Astrocyte of the spinal cord (primary cell): ENCODE results near the gene CNIH1.
"Not testable (repeated sequence)": the region's sequence is repeated elsewhere in the genome, so short reads cannot be mapped to it uniquely, and the experiment has no call there.

Source experiments
- DNase-seq: peaks from one replicate; pipeline ENCODE4 v3.0.0; 2011; ENCODE audit warnings: low read depth, low spot score
- H3K4me3 ChIP-seq: 2 replicates; pipeline ENCODE4 v1.5.1; 2011; ENCODE audit warnings: low read depth, mild to moderate bottlenecking, low read length, moderate library complexity
- in situ Hi-C: cut with HindIII; loops from 2 replicates; pipeline ENCODE4 v1.10.0; 2017; ENCODE audit warnings: low sequenced_read_pairs
- TF ChIP-seq, protein P1 (sequence below): IDR thresholded peaks from 2 replicates; pipeline ENCODE4 v1.5.1; 2012; ENCODE audit warnings: low read depth, mild to moderate bottlenecking, low read length, inconsistent platforms

Gene CNIH1

GRCh38 chr14:54420478-54421142 is 20.6 kb downstream of the CNIH1 start:
- no peak overlapping the region for H3K4me3 ChIP-seq
- TF ChIP-seq, protein P1, sequence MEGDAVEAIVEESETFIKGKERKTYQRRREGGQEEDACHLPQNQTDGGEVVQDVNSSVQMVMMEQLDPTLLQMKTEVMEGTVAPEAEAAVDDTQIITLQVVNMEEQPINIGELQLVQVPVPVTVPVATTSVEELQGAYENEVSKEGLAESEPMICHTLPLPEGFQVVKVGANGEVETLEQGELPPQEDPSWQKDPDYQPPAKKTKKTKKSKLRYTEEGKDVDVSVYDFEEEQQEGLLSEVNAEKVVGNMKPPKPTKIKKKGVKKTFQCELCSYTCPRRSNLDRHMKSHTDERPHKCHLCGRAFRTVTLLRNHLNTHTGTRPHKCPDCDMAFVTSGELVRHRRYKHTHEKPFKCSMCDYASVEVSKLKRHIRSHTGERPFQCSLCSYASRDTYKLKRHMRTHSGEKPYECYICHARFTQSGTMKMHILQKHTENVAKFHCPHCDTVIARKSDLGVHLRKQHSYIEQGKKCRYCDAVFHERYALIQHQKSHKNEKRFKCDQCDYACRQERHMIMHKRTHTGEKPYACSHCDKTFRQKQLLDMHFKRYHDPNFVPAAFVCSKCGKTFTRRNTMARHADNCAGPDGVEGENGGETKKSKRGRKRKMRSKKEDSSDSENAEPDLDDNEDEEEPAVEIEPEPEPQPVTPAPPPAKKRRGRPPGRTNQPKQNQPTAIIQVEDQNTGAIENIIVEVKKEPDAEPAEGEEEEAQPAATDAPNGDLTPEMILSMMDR = peak; percentile 75
- DNase-seq = peak; percentile 64
- in situ Hi-C loops = no loop called here

DNA sequence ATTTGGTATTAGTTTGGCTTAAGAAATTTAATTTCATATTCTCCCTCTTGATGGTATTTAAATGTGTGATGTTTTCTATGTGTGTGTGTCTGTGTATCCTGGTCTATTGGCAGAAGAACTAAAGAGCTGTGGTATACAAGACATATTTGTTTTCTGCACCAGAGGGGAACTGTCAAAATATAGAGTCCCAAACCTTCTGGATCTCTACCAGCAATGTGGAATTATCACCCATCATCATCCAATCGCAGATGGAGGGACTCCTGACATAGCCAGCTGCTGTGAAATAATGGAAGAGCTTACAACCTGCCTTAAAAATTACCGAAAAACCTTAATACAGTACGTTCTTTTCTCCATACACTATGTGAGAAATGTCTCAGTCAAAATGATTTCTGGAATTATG is 29.8 kb downstream of the CNIH1 start:
- TF ChIP-seq, protein P1 = no peak
- H3K4me3 ChIP-seq = no peak overlapping the region
- in situ Hi-C loops = no loop called here
- DNase-seq = no peak

GRCh38 chr14:54410215-54410614 is 31.0 kb downstream of the CNIH1 start:
- no peak overlapping the region for H3K4me3 ChIP-seq
- DNase-seq = no peak
- in situ Hi-C loops = no loop called here
- TF ChIP-seq, protein P1 = no peak

GRCh38 chr14:54403401-54404005 is 37.7 kb downstream of the CNIH1 start:
- in situ Hi-C loops, DNase-seq, H3K4me3 ChIP-seq: not testable (repeated sequence)

DNA sequence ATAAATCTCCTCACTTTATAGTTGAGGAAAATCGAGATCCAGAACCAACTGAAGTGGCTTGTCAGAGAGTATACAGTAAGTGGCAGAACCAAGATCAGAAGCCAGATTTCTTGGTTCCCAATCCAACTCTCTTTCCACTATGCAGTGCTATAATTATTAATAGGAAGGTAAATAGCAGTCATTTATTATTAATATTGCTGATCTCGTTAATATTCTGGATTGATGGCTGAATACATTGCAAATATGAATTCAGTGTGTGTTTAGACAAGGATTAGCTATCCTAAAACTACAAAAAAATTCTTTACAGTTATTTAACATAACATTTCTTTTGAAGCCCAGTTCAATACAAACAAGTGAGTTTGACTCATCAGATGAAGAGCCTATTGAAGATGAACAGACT is 41.6 kb downstream of the CNIH1 start:
- no peak for DNase-seq
- TF ChIP-seq, protein P1 = no peak
- H3K4me3 ChIP-seq = no peak overlapping the region
- in situ Hi-C loops = no loop called here

- H3K4me3 ChIP-seq = peak within 1 kb of the TSS; percentile 89
- in situ Hi-C loops = no loop called here
- DNase-seq = peak; percentile 100
- TF ChIP-seq, protein P1 = peak; percentile 34
These were observed 44.5 kb downstream of the CNIH1 start, which contains the start of gene CDKN3 for GRCh38 chr14:54396493-54397335. Gene CDKN3, plus strand, starts transcription at chr14:54397007. Its CDS starts 62 bp downstream, at chr14:54397069.

DNA sequence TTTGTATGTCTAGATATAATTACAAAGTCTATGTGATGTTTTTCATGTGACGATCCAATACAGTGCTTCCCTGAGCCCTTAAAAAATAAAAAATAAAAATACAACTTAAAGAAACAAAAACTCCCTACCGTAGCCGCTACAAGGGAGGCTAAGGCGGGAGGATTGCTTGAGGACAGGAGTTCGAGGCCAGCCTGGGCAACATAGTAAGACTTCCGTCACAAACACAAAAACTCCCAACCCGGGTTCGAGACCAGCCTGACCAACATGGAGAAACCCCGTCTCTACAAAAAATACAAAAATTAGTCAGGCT is 45.0 kb downstream of the CNIH1 start:
- H3K4me3 ChIP-seq = peak overlapping the region; percentile 89
- in situ Hi-C loops = no loop called here
- DNase-seq = no peak
- TF ChIP-seq, protein P1 = no peak
